NCI-H2107 (cell line): ENCODE measurements around the gene TMX1.

Experiments used
- DNase-seq: peaks from one replicate; lab custom pipeline; 2025; lab: John Stamatoyannopoulos, UW

The TMX1 gene

GRCh38 chr14:51242545-51243490 lies 2.8 kb downstream of the TMX1 start:
- DNase-seq, result no peak

- no peak for DNase-seq
These were observed 4.5 kb downstream of the TMX1 start for GRCh38 chr14:51244591-51244990.

GRCh38 chr14:51246032-51246431 lies 6.0 kb downstream of the TMX1 start:
- DNase-seq, result no peak

GRCh38 chr14:51248016-51248987 lies 8.3 kb downstream of the TMX1 start:
- DNase-seq, result no peak

GRCh38 chr14:51251486-51251885 lies 11.4 kb downstream of the TMX1 start:
- no peak for DNase-seq

GRCh38 chr14:51253880-51254279 lies 13.8 kb downstream of the TMX1 start:
- DNase-seq, result no peak

- DNase-seq, result no peak
These were observed 18.2 kb downstream of the TMX1 start for GRCh38 chr14:51258280-51258679.

GRCh38 chr14:51258788-51259187 lies 18.7 kb downstream of the TMX1 start:
- DNase-seq, result no peak

GRCh38 chr14:51260225-51260624 lies 20.2 kb downstream of the TMX1 start:
- no peak for DNase-seq

- no peak for DNase-seq
These were observed 21.1 kb downstream of the TMX1 start for GRCh38 chr14:51261151-51261550.

GRCh38 chr14:51262868-51263267 lies 22.8 kb downstream of the TMX1 start:
- DNase-seq, result no peak

- DNase-seq, result no peak
These were observed 29.6 kb downstream of the TMX1 start for GRCh38 chr14:51269634-51270033.

GRCh38 chr14:51276605-51277004 lies 36.6 kb downstream of the TMX1 start:
- no peak for DNase-seq

- no peak for DNase-seq
These were observed 37.8 kb downstream of the TMX1 start for GRCh38 chr14:51277753-51278415.

GRCh38 chr14:51282517-51282916 lies 42.5 kb downstream of the TMX1 start:
- no peak for DNase-seq

GRCh38 chr14:51283402-51284085 lies 43.5 kb downstream of the TMX1 start:
- peak; percentile 65 for DNase-seq

- no peak for DNase-seq
These were observed 44.2 kb downstream of the TMX1 start for GRCh38 chr14:51284241-51284640.

GRCh38 chr14:51285120-51285519 lies 45.1 kb downstream of the TMX1 start:
- no peak for DNase-seq

- no peak for DNase-seq
These were observed 49.1 kb downstream of the TMX1 start for GRCh38 chr14:51289169-51289568.

GRCh38 chr14:51290132-51290531 lies 50.1 kb downstream of the TMX1 start:
- no peak for DNase-seq

GRCh38 chr14:51291016-51291415 lies 51.0 kb downstream of the TMX1 start:
- DNase-seq, result no peak
